Neural cell (in vitro differentiated cells): Measurements from ENCODE around the gene DPP10. TPM values are rescaled to one million over a fixed set of nuclear protein-coding genes. Genes with fewer than 3 reads are reported as not detected.

Source experiments
- H2AFZ ChIP-seq: fragments of 200-600, 300-800 bp; sonication (generic), shearing (Covaris generic); 2 replicates; pipeline ENCODE4 v1.6.0; 2014; ENCODE audit warnings: low read depth, mild to moderate bottlenecking, antibody characterized with exemption, low read length, moderate library complexity
- H3F3A ChIP-seq: fragments of 200-600 bp; shearing (Covaris generic); 2 replicates; pipeline ENCODE4 v1.6.1; 2016; ENCODE audit warnings: mild to moderate bottlenecking, moderate library complexity, mixed read lengths, antibody characterized with exemption, low read length; ENCODE audit not compliant: insufficient read depth, poor library complexity, severe bottlenecking
- H3K27ac ChIP-seq: fragments of 200-600, 300-800 bp; sonication (generic), shearing (Covaris generic); 2 replicates; pipeline ENCODE4 v1.5.1; 2014; ENCODE audit warnings: mild to moderate bottlenecking, low read length, moderate library complexity
- H3K27me3 ChIP-seq: fragments of 300-800, 200-600 bp; sonication (generic), shearing (Covaris generic); 2 replicates; pipeline ENCODE4 v1.6.0; 2014; ENCODE audit warnings: mild to moderate bottlenecking, low read depth, low read length, moderate library complexity; ENCODE audit not compliant: insufficient read depth
- H3K36me3 ChIP-seq: fragments of 300-800, 200-600 bp; sonication (generic), shearing (Covaris generic); 2 replicates; pipeline ENCODE4 v1.5.1; 2014; ENCODE audit warnings: mild to moderate bottlenecking, antibody characterized with exemption, low read length, moderate library complexity; ENCODE audit not compliant: insufficient read depth
- H3K4me2 ChIP-seq: fragments of 300-800, 200-600 bp; sonication (generic), shearing (Covaris generic); 2 replicates; pipeline ENCODE4 v1.6.0; 2014; ENCODE audit warnings: mild to moderate bottlenecking, low read length
- H3K4me3 ChIP-seq: fragments of 300-800, 200-600 bp; sonication (generic), shearing (Covaris generic); 2 replicates; pipeline ENCODE4 v1.5.1; 2014; ENCODE audit warnings: mild to moderate bottlenecking, low read length, moderate library complexity
- H3K79me2 ChIP-seq: fragments of 200-600 bp; shearing (Covaris generic); replicated peaks from 2 replicates; pipeline ENCODE4 v1.6.0; 2014; ENCODE audit warnings: mild to moderate bottlenecking, low read length, moderate library complexity; ENCODE audit not compliant: insufficient read depth
- H3K9ac ChIP-seq: fragments of 300-800, 200-600 bp; sonication (generic), shearing (Covaris generic); 2 replicates; pipeline ENCODE4 v1.6.1; 2016; ENCODE audit warnings: mild to moderate bottlenecking, low read length, mixed read lengths
- H3K9me2 ChIP-seq: fragments of 200-600 bp; shearing (Covaris generic); 2 replicates; pipeline ENCODE4 v1.6.1; 2016; ENCODE audit warnings: mild to moderate bottlenecking, low read length, mixed read lengths; ENCODE audit not compliant: insufficient read depth
- H3K9me3 ChIP-seq: fragments of 200-600, 300-800 bp; sonication (generic), shearing (Covaris generic); 2 replicates; pipeline ENCODE4 v1.6.1; 2016; ENCODE audit warnings: mild to moderate bottlenecking, mixed run types, low read length, moderate library complexity, mixed read lengths
- H4K20me1 ChIP-seq: fragments of 200-600 bp; shearing (Covaris generic); 2 replicates; pipeline ENCODE4 v1.6.1; 2016; ENCODE audit warnings: mild to moderate bottlenecking, mixed run types; ENCODE audit not compliant: insufficient read depth
- CTCF ChIP-seq: fragments of 450-650 bp; IDR thresholded peaks from 2 replicates; pipeline ENCODE4 v1.5.1; 2014; ENCODE audit warnings: antibody characterized with exemption, mild to moderate bottlenecking, moderate library complexity; ENCODE audit not compliant: poor library complexity, severe bottlenecking
- EP300 ChIP-seq: fragments of 450-650 bp; conservative IDR thresholded peaks from 2 replicates; pipeline ENCODE4 v1.6.1; 2014; ENCODE audit warnings: antibody characterized with exemption, mild to moderate bottlenecking, moderate library complexity; ENCODE audit not compliant: poor library complexity, severe bottlenecking
- EZH2 ChIP-seq: fragments of 200-600, 300-800 bp; shearing (Covaris generic), sonication (generic); IDR thresholded peaks from 2 replicates; pipeline ENCODE4 v1.6.1; 2014; ENCODE audit warnings: antibody characterized with exemption, low read length, borderline replicate concordance, mild to moderate bottlenecking; ENCODE audit not compliant: insufficient read depth, poor library complexity, severe bottlenecking
- MXI1 ChIP-seq: fragments of 450-650 bp; conservative IDR thresholded peaks from 2 replicates; pipeline ENCODE4 v1.6.1; 2014; ENCODE audit warnings: antibody characterized with exemption, mild to moderate bottlenecking; ENCODE audit not compliant: poor library complexity, severe bottlenecking
- POLR2AphosphoS5 ChIP-seq: IDR thresholded peaks from 2 replicates; pipeline ENCODE4 v1.6.1; 2012
- RAD21 ChIP-seq: fragments of 450-650 bp; conservative IDR thresholded peaks from 2 replicates; pipeline ENCODE4 v1.6.1; 2014; ENCODE audit warnings: antibody characterized with exemption, mild to moderate bottlenecking, moderate library complexity
- REST ChIP-seq: IDR thresholded peaks from 2 replicates; pipeline ENCODE4 v1.6.1; 2012; ENCODE audit warnings: borderline replicate concordance
- SMC3 ChIP-seq: fragments of 450-650 bp; conservative IDR thresholded peaks from 2 replicates; pipeline ENCODE4 v1.6.1; 2014; ENCODE audit warnings: antibody characterized with exemption, mild to moderate bottlenecking, moderate library complexity; ENCODE audit not compliant: poor library complexity
- TAF1 ChIP-seq: IDR thresholded peaks from 2 replicates; pipeline ENCODE4 v1.6.1; 2012; ENCODE audit warnings: low read depth
- polyA plus RNA-seq: library from polyadenylated mRNA; depleted of rRNA; stranded (reverse); fragments of >200 nt; gene quantifications from 2 replicates; pipeline ENCODE4 v1.2.3, GENCODE V29; 2014

The DPP10 gene
- polyA plus RNA-seq, 1 donor from 2014 or later: 13.9 TPM

- Histone ChIP-seq H2AFZ (no peak overlapping the region), H3K9me2 (no peaks in the 10 kb centered on the region), H3K9ac (no peak overlapping the region), H3K79me2 (no peaks in the 10 kb centered on the region), H3K4me2 (no peak overlapping the region), H3K27ac (no peak overlapping the region), H3K27me3 (no peaks in the 10 kb centered on the region), H3F3A (no peaks in the 10 kb centered on the region), H3K36me3 (no peaks in the 10 kb centered on the region), H3K9me3 (no peaks in the 10 kb centered on the region), H4K20me1 (no peaks in the 10 kb centered on the region), H3K4me3 (no peak overlapping the region)
- no peak for TF ChIP-seq CTCF
- TF ChIP-seq REST: no peak
- no peak for TF ChIP-seq POLR2AphosphoS5
Measured at GRCh38 chr2:114495046-114495445, 52.6 kb downstream of the DPP10 start.

GRCh38 chr2:114496959-114497358, 54.5 kb downstream of the DPP10 start:
- Histone ChIP-seq H3K9me3 (no peaks in the 10 kb centered on the region), H3K27ac (no peak overlapping the region), H3K4me3 (no peak overlapping the region), H4K20me1 (no peaks in the 10 kb centered on the region), H3K36me3 (no peaks in the 10 kb centered on the region), H3K79me2 (no peaks in the 10 kb centered on the region), H3K9ac (no peak overlapping the region), H3K9me2 (no peaks in the 10 kb centered on the region), H2AFZ (no peak overlapping the region), H3F3A (no peaks in the 10 kb centered on the region), H3K4me2 (no peak overlapping the region), H3K27me3 (no peaks in the 10 kb centered on the region)
- no peak for TF ChIP-seq MXI1
- no peak for TF ChIP-seq EP300
- TF ChIP-seq TAF1: no peak

GRCh38 chr2:114499101-114499500, 56.7 kb downstream of the DPP10 start:
- H3K4me2 ChIP-seq: no peak overlapping the region
- no peaks in the 10 kb centered on the region for H3K9me3 ChIP-seq
- H3K27me3 ChIP-seq: no peaks in the 10 kb centered on the region
- H3K36me3 ChIP-seq: no peaks in the 10 kb centered on the region
- TF ChIP-seq MXI1 (no peak), SMC3 (no peak), RAD21 (no peak), TAF1 (no peak), EZH2 (no peak), POLR2AphosphoS5 (no peak)
- no peak overlapping the region for H3K9ac ChIP-seq
- H3K4me3 ChIP-seq: no peak overlapping the region
- no peaks in the 10 kb centered on the region for H3K9me2 ChIP-seq
- H4K20me1 ChIP-seq: no peaks in the 10 kb centered on the region
- H2AFZ ChIP-seq: no peak overlapping the region
- H3K27ac ChIP-seq: no peak overlapping the region
- no peaks in the 10 kb centered on the region for H3F3A ChIP-seq
- no peaks in the 10 kb centered on the region for H3K79me2 ChIP-seq
